PC-3 (cell line): Measurements from ENCODE around the gene TMEM209. TPM values are rescaled to one million over a fixed set of nuclear protein-coding genes. Genes with fewer than 3 reads are reported as not detected.
A peak's percentile ranks its signal among the peaks of the same experiment; 100 is the strongest.

ENCODE experiments used
- ATAC-seq: fragments of 200-7000 bp; cut with Tn5 transposase; 2 replicates; pipeline ENCODE4 v1.9.1; 2020; ENCODE audit warnings: mild to moderate bottlenecking, moderate library complexity
- BruUV-seq: library from RNA; stranded (reverse); fragments of 400-500 nt; replicated peaks from 2 replicates; lab custom pipeline; 2021; lab: Mats Ljungman, UMichigan
- CTCF ChIA-PET: fragments of 300-600 bp; sonication (Branson Sonifier 250); formaldehyde crosslinking; loops from one replicate; lab custom pipeline; 2022; ENCODE audit warnings: antibody characterized with exemption; lab: Charles Lee
- POLR2A ChIA-PET: fragments of 300-600 bp; sonication (Branson Sonifier 250); formaldehyde crosslinking; loops from one replicate; lab custom pipeline; 2022; ENCODE audit warnings: antibody characterized with exemption; ENCODE audit not compliant: unreplicated experiment; lab: Charles Lee
- DNase-seq: peaks from one replicate; pipeline ENCODE4 v3.0.0-alpha.2; 2015
- H2AFZ ChIP-seq: fragments of 300-600 bp; sonication (generic); 2 replicates; pipeline ENCODE4 v1.6.0; 2016; ENCODE audit warnings: antibody characterized with exemption, low read length
- H3F3A ChIP-seq: fragments of 300-600 bp; sonication (generic); one replicate; pipeline ENCODE4 v1.6.0; 2017; ENCODE audit warnings: antibody characterized with exemption, low read length, control low read depth, mild to moderate bottlenecking; ENCODE audit not compliant: unreplicated experiment
- H3K27ac ChIP-seq: fragments of 300-600 bp; sonication (generic); 2 replicates; pipeline ENCODE4 v1.5.1; 2016; ENCODE audit warnings: mild to moderate bottlenecking, low read length
- H3K27me3 ChIP-seq: fragments of 300-600 bp; sonication (generic); 2 replicates; pipeline ENCODE4 v1.6.1; 2016; ENCODE audit warnings: low read length, mixed read lengths
- H3K36me3 ChIP-seq: fragments of 300-600 bp; sonication (generic); 2 replicates; pipeline ENCODE4 v1.6.1; 2016; ENCODE audit warnings: low read depth, mixed run types, low read length, mixed read lengths
- H3K4me1 ChIP-seq: fragments of 300-600 bp; sonication (generic); 2 replicates; pipeline ENCODE4 v1.5.1; 2016; ENCODE audit warnings: low read length; ENCODE audit not compliant: insufficient read depth
- H3K4me2 ChIP-seq: fragments of 300-600 bp; sonication (generic); 2 replicates; pipeline ENCODE4 v1.6.0; 2016; ENCODE audit warnings: low read length
- H3K4me3 ChIP-seq: fragments of 300-600 bp; sonication (generic); 2 replicates; pipeline ENCODE4 v1.5.1; 2016; ENCODE audit warnings: mild to moderate bottlenecking, low read length, mixed read lengths
- H3K79me2 ChIP-seq: fragments of 300-600 bp; sonication (generic); 2 replicates; pipeline ENCODE4 v1.6.1; 2017; ENCODE audit warnings: low read length, mixed read lengths
- H3K9ac ChIP-seq: fragments of 300-600 bp; sonication (generic); 2 replicates; pipeline ENCODE4 v1.6.0; 2016; ENCODE audit warnings: mild to moderate bottlenecking, low read length
- H3K9me2 ChIP-seq: fragments of 300-600 bp; sonication (generic); replicated peaks from 2 replicates; pipeline ENCODE4 v1.6.1; 2016; ENCODE audit warnings: mixed run types, low read length, mixed read lengths
- H3K9me3 ChIP-seq: fragments of 300-600 bp; sonication (generic); 2 replicates; pipeline ENCODE4 v1.6.1; 2016; ENCODE audit warnings: low read length, mixed read lengths
- H4K20me1 ChIP-seq: fragments of 300-600 bp; sonication (generic); 2 replicates; pipeline ENCODE4 v1.6.1; 2016; ENCODE audit warnings: low read length, mixed read lengths
- CTCF ChIP-seq: fragments of 300-600 bp; sonication (generic); conservative IDR thresholded peaks from 2 replicates; pipeline ENCODE4 v1.5.1; 2017; ENCODE audit warnings: antibody characterized with exemption, low read depth, mild to moderate bottlenecking, low read length
- EZH2 ChIP-seq: fragments of 300-600 bp; sonication (generic); IDR thresholded peaks from one replicate; pipeline ENCODE4 v1.6.1; 2017; ENCODE audit warnings: antibody characterized with exemption, mild to moderate bottlenecking, low read length; ENCODE audit not compliant: unreplicated experiment
- EZH2phosphoT487 ChIP-seq: fragments of 300-600 bp; sonication (generic); IDR thresholded peaks from 2 replicates; pipeline ENCODE4 v1.6.1; 2018; ENCODE audit warnings: mild to moderate bottlenecking, antibody characterized with exemption, low read length, borderline replicate concordance
- intact Hi-C: fragments of 100-400 bp; cut with micrococcal nuclease; formaldehyde crosslinking; loops from 2 replicates; pipeline ENCODE4 v1.9.0; 2023
- total RNA-seq: library from RNA; depleted of rRNA; stranded (reverse); fragments of >200 nt; gene quantifications from 2 replicates; pipeline ENCODE4 v1.2.3, GENCODE V29; 2014

Gene TMEM209
- total RNA-seq, 1 experiment from 2014 or later: 23.2 TPM

- H4K20me1 ChIP-seq: no peaks in the 10 kb centered on the region
- no peak overlapping the region for H3K27ac ChIP-seq
- no peak overlapping the region for H3K4me2 ChIP-seq
- no peak for ATAC-seq
- TF ChIP-seq EZH2: no peak
- no TSS peak for BruUV-seq
- no peaks in the 10 kb centered on the region for H3K9me3 ChIP-seq
- peaks cover 20% of the 10 kb centered on the region for H3K4me1 ChIP-seq
- H3K9me2 ChIP-seq: no peaks in the 10 kb centered on the region
- no peaks in the 10 kb centered on the region for H3K27me3 ChIP-seq
- no peak overlapping the region for H3K4me3 ChIP-seq
- CTCF ChIA-PET: no interaction called here
- intact Hi-C loops: no loop called here
- DNase-seq: no peak
- H3K79me2 ChIP-seq: peaks cover 16% of the 10 kb centered on the region
- H3F3A ChIP-seq: no peaks in the 10 kb centered on the region
- H3K9ac ChIP-seq: no peak overlapping the region
- H3K36me3 ChIP-seq: no peaks in the 10 kb centered on the region; the same call in 1 of the 2 replicates
- POLR2A ChIA-PET: no interaction called here
- no peak overlapping the region for H2AFZ ChIP-seq
Measured at GRCh38 chr7:130208516-130208915, 3.3 kb upstream of the TMEM209 start.

GRCh38 chr7:130207642-130208041 is 2.4 kb upstream of the TMEM209 start, which contains the start of gene SSMEM1:
TSS of gene SSMEM1 (plus strand) at chr7:130207860. CDS start at chr7:130207911, 51 bp downstream.
- Histone ChIP-seq H3K27me3 (no peaks in the 10 kb centered on the region), H2AFZ (no peak within 1 kb of the TSS), H3K4me2 (no peak within 1 kb of the TSS), H3F3A (no peaks in the 10 kb centered on the region), H3K4me1 (peaks cover 20% of the 10 kb centered on the region), H3K9me3 (no peaks in the 10 kb centered on the region), H3K36me3 (no peaks in the 10 kb centered on the region; the same call in 1 of the 2 replicates), H4K20me1 (no peaks in the 10 kb centered on the region), H3K9ac (no peak within 1 kb of the TSS), H3K27ac (no peak within 1 kb of the TSS), H3K9me2 (no peaks in the 10 kb centered on the region), H3K4me3 (no peak within 1 kb of the TSS), H3K79me2 (peaks cover 18% of the 10 kb centered on the region)
- BruUV-seq: no TSS peak
- ChIA-PET CTCF (no interaction called here), POLR2A (no interaction called here)
- intact Hi-C loops: no loop called here
- no peak for ATAC-seq
- TF ChIP-seq EZH2 (no peak), CTCF (no peak), EZH2phosphoT487 (no peak)
- peak; percentile 37 for DNase-seq

GRCh38 chr7:130207033-130207432 is 1.8 kb upstream of the TMEM209 start:
- Histone ChIP-seq H4K20me1 (no peaks in the 10 kb centered on the region), H3K79me2 (peaks cover 23% of the 10 kb centered on the region), H3K4me2 (no peak overlapping the region), H3F3A (no peaks in the 10 kb centered on the region), H3K9me2 (no peaks in the 10 kb centered on the region), H3K4me1 (peaks cover 20% of the 10 kb centered on the region), H2AFZ (no peak overlapping the region), H3K4me3 (no peak overlapping the region), H3K36me3 (peaks cover 5% of the 10 kb centered on the region; the same call in 1 of the 2 replicates), H3K9me3 (no peaks in the 10 kb centered on the region), H3K27me3 (no peaks in the 10 kb centered on the region), H3K27ac (no peak overlapping the region), H3K9ac (no peak overlapping the region)
- intact Hi-C loops: no loop called here
- DNase-seq (no peak), ATAC-seq (no peak)
- no peak for TF ChIP-seq EZH2phosphoT487
- peak; percentile 23; the same call in 1 of the 2 replicates for TF ChIP-seq CTCF
- ChIA-PET POLR2A (no interaction called here), CTCF (no interaction called here)
- BruUV-seq: no TSS peak
